GM21390 (cell line): ENCODE measurements around the gene FAM227A.

ENCODE experiments used
- ATAC-seq: cut with Tn5 transposase; IDR thresholded peaks from one replicate; pipeline ENCODE4 v1.9.1; 2021; ENCODE audit not compliant: unreplicated experiment

Gene FAM227A

DNA sequence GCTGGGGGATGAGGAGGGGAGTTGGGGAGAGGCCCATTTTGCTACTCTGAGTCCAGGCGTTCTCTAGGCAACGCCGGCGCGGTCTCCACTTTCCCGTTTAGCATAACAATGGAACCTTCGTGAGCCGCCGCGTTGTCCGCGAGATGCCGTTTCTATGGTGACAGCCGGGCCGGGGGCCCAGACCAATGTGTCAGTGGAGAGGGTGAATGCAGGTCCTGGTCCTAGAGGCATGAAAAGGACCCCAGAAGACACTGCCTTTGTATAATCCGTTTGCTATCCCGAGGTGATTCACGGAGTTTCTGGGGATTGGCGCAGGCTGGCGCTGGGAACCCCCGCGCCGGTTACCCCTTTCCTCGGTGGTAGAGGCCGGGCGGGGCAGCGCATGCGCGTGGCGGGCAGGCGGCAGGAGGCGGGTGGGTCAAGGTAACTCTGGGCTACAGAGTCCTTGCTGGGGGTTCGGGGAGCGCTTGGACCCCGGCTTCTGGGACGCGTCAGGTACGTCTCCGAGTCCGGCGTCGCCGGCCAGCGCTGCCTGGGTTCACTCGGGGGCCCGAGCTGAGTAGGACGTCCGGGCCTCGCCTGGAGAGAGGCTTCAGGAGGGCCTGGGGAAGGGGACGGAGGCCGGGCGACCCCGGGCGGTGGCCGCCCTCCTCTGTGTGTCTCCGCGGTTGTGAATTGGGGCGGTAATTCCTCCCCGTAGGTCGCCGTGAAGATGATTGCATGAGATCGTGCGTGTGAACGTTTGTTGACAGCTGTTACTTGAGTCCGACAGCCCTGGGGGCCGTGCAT lies at the start of gene FAM227A, which contains the start of gene CBY1:
Gene FAM227A, minus strand, starts transcription at position 137 of the 789 bp plus-strand sequence. CDS start 6,224 bp downstream, outside the sequence.
Gene CBY1, plus strand, starts transcription at position 383 of the 789 bp plus-strand sequence. CDS start 11,417 bp downstream, outside the sequence.
- ATAC-seq = peak; percentile 67

DNA sequence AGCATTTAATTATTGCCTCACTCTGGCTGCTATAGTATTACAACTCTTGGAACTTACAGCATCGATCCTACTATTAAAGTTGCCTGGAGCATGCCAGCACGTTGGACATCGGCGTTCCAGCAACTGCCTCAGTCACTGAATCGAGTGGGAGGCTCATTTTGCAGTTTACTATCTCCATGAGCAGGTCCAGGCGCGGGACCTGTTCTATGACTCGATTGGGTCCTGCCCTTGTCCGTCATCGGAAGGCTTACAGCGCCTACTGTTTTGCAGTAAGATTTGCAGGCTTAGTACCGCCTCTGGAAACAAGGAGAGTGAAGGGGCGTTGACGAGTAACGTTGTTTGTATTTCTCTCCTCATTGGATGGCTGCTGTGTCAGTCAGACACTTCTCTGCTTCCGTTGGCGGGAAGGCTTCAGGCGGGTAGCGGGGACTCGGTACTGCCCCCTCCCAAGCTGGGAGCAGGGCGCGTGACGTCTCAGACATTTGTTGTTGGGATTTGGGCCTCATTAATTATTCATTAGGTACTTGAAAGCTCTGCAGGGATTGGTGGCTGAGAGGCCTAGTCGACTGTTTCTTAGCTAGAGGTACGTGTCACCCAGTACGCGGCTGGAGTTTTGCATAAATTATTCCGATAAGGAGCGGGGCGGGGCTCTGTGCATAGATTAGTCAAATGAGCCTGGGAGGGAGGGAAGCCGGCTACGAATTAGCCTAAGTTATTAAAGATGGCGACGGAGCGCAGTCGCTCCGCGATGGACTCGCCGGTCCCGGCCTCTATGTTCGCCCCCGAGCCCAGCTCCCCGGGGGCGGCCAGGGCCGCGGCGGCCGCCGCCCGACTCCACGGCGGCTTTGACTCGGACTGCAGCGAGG lies 49.3 kb upstream of the FAM227A start, which contains the start of gene GTPBP1:
Gene GTPBP1, plus strand, starts transcription at position 710 of the 866 bp plus-strand sequence. Its CDS starts 12 bp downstream, at position 722.
- peak; percentile 67 for ATAC-seq

DNA sequence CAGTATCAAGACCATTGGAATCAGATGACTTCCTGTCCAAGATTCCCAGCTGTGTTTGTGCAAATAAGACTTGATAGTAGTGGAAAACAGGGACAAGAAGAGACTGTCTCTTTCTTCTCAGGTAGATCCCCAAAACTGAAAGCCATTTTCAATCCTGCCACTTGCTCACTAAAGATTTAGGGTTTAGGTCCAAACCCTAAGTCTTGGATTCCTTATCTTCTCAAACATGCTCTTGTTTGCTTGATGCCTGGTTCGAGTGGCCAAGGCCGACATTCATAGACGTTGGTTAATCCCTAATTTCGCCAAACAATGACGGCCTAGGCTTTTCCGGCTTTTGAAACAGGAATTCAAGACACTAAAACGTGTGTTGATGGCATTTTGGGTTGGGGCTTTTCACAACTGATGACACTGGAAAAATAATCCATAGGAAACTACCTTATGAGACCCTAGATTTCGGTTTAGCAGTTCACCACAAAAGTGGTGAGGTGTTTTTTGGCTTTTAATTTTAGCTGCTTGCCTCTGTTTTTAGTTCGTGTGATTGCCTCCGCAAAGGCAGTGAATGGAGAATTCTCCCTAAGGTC lies 48.6 kb upstream of the FAM227A start:
- ATAC-seq = no peak

DNA sequence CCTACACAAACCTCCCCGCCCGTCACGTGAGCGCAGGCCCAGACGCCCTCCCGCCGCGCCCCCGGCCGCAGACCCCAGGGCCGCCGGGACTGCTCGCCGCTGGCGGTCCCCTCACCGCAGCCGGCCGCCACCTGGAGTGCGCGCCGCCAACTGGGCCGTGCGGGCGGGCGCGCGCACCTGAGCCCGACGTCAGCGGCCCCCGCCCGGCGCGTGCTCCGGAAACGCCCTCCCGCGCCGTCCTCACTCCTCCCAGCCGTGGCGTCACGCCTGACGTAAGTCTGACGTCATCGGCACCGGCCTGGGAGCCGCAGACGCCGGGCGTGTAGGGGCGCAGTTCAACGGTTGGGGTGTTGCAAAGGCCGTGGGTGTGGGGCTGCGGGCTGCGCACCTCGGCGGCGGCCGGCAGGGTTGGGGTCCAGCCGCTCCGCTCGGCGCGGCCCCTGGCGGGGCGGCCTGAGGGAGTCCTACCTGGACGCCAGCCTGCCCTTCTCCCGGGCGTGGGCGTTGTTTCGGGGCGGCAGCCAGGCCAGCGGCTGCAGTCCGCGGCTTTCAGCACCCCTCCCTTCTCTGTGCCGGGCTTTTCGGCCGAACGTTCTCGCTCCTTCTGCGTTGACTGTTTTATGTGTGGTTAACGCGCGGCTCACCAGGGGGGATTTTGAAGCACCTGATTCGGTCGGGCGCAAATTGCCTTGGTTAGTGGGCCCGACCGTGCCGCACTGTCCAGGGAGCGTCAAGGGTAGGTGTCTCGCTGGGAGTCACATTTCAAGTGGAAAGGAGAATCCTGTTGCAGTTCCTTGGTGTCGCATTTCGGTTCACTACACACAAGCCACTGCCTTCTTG lies 44.8 kb upstream of the FAM227A start, which contains the start of gene JOSD1:
Gene JOSD1, minus strand, starts transcription at position 155 of the 840 bp plus-strand sequence. CDS start 956 bp downstream, outside the sequence.
- peak; percentile 30 for ATAC-seq

DNA sequence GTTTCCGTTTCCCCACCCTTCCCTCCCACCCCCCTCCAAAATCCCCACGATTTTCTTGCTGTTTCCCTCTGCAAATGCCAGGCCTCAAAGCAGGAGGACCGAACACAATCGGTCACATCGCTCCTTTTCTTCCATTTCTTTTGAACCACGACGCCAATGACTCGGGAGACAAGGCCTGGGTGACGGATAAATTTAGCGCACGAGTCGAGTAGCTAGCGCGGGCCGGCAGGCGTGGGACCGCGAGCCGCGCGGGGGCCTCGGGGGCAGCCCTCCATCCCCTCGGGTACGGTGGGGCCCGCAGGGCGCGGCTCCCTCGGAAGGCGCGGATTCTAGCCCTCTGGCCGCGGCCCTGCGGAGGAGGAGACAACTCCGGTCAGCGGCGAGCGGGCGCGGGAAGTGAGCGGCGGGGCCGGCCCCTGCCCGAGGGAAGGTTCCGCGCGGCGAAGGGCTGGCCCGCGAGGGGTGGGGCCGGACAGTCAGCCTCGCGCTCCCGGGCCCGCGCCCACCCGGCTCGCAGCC lies 44.1 kb upstream of the FAM227A start:
- ATAC-seq = peak; percentile 18

GRCh38 chr22:38699784-38700183 lies 43.6 kb upstream of the FAM227A start:
- no peak for ATAC-seq

- no peak for ATAC-seq
These were observed 43.0 kb upstream of the FAM227A start for GRCh38 chr22:38699143-38699542.

GRCh38 chr22:38698407-38699094 lies 42.4 kb upstream of the FAM227A start:
- no peak for ATAC-seq

DNA sequence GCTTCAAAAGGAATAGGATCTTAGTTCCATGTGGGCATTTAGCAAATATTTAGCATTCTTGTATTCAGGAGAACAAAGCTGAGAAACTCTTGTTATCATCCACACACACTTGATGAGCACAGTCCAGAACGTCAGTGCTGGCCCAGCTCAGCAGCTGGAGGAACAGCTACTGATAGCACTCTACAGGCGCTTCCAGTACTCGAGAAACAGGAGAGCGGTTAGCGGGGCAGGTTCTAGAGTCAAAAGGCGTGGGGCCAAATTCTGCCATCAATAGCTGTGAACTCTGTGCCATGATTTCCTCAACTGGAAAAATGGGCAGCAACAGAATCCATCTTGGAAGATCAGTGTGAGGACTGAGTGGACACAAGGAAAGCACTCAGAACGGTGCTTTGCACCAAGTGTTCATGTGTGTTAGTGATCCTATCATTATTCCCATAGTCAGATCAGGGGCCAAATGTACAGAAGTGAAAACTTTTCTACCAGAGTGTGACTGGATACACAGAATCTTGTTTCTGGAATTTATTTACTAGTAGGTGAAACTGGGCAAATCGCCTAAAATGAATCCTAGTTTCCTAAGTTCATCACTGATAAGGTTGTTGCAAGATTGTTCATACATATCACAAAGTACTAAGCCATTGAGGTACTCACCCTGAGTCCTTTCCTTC lies 41.4 kb upstream of the FAM227A start:
- ATAC-seq = no peak

DNA sequence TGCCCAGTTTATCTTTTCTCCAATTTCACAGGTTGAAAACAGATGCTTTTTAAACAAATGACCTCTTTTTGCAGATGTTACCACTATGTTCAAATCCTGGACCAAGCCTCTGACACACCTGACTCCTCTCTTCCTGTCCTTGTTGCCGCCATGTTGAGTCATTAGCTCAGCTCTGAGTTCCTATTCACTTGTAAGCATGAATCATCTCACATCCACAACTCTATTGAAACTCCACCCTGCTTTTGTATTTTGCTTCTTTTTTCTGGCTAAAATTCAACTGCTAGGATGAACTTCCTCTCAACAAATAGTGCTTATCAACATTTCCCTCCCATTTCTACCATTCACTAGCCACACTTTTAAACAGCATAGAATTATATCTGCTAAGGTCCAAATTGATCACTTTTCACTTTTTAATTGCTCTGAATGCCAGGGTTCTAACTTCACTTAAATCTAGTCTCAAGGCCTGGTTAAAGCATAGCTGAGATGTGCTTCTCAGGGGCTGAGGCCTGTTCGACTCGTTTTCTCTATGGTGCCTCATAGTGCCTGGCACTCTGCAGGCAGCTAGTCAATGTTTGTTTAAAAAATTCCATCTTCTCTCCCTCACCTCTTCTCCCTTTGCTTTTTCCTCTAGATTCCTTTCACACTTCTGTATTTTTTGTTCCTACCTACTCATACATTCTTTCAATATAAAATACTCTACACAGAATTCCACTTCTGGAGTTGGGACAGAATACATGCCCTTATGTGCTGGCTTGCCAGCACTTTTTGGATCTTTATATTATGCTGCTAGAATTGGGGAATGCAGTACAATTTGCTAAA lies 40.6 kb upstream of the FAM227A start:
- ATAC-seq = no peak

DNA sequence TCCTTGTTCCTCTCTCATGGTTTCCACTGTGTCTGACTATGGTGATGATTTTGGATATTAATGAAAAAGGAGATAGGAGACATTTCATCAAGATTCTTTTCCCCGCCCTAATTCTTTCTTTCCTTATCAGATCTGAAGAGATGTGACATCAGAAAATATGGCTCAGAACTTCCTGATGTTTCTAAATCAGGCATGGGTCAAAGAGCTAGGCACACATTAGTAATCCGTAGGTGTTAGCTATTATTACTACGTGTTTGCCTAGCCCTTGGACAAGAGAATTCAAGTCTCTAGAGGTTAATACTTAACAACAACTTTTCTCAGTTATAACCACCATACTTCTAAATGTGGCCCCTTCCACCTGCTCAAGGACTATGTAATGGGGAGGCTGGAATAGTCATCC lies 38.7 kb upstream of the FAM227A start:
- ATAC-seq = no peak

DNA sequence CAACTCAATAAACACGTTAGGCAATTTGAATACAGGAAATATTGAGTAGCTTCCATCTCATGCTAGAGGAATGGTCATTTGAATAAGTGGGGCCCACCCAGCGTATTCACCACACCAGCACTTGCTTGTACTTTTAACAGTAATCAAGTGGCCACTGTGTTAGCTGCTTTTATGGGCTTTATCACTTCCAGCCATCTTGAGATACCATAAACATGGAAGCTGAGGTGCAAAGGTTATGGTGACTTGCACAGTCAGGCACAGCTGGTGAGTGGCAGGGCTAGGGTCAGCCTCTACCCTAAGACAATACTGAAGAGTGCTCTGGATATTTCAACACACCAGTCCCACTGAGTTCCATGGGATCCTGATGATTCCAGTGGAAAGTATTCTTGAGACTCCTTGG lies 37.9 kb upstream of the FAM227A start:
- ATAC-seq = no peak

DNA sequence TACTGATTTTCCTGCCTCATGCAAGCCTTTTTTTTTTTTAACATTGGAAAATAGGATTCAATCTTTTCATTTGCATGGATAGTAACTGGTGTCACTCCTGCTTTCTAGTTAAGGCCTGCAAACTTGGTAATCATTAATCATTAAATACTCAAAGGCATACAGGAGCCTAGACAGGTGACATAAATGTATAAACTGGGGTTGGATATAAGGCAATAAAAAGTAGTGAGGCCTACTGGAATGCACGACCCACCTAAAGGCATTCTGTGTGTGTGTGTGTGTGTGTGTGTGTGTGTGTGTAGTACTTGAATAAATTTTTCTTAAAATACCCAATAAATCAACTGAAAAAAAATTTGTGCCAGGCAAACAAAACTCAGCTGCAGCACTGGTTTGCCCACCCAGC lies 33.5 kb upstream of the FAM227A start:
- no peak for ATAC-seq

DNA sequence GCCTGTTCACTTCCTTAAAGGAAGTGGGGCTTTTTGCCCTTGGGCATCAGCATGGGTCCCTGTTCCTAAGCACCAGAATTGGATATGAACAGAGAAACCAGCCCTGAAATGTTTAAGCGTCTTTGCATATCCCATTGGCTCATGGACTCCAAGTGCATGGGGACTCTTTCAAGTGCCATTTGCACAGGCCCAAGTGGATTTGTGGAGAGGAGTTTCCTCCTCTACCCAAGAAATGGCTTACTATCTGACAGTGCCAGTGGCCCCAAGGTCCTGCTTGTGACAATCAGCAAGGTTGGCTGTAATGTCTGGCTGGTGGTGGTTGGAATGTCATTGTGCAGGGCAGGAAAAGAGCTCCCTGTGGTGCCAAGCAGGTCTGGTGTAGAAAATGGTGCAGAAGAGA lies 29.6 kb upstream of the FAM227A start:
- no peak for ATAC-seq

DNA sequence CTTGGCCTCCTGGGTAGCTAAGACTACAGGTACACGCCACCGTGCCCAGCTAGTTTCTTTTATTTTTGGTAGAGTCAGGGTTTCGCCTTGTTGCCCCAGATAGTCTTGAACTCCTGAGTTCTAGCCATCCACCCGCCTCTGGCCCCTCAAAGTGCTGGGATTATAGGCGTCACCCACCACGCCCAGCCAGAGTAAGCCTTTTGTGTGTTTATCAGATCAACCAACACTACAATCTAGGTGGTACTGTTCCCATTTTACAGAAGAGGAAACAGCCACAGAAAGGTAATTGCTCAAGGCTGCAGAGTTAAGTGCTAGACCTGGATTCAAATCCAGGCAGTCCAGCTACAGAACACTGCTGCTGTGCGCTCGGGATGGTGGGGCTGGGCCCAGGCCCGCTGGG lies 28.7 kb upstream of the FAM227A start:
- no peak for ATAC-seq

DNA sequence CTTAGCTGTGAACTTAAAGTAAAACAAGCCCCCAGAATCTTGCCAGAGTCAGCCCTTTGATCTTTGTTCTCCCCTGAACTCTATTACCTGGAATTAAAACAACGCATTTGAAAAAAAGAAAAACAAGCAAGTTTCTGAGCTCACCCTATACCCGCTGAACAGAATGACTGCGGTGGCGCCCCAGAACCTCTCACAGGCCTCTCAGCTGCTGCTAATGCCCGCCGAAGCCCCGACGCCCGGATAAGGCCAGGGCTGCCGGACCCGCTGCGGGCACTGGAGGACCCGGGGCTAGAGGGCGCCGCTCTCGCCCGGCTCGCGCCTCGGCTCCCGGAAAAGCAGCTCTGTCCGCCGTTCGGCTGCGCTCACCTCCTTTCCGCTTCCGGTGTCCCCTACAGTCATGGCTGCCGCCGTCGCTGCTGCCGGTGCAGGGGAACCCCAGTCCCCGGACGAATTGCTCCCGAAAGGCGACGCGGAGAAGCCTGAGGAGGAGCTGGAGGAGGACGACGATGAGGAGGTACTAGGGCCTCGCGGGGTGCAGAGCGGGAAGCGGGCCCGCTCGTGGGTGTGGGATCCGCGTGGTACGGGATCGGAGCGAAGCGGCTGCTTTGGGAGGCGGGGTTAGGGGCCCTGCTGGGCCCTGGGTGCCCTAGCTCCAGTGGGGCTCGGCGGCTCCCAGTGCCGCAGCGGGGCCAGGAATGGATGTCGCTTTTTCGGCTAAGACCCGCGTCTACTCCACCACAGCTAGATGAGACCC lies 25.6 kb upstream of the FAM227A start, which contains the start of gene TOMM22:
Gene TOMM22, plus strand, starts transcription at position 376 of the 754 bp plus-strand sequence. Its CDS starts 22 bp downstream, at position 398.
- peak; percentile 93 for ATAC-seq

GRCh38 chr22:38675833-38676232 lies 19.6 kb upstream of the FAM227A start:
- ATAC-seq = no peak
